ENCODE data around the gene IMPDH2.

IMPDH2 gene

DNA sequence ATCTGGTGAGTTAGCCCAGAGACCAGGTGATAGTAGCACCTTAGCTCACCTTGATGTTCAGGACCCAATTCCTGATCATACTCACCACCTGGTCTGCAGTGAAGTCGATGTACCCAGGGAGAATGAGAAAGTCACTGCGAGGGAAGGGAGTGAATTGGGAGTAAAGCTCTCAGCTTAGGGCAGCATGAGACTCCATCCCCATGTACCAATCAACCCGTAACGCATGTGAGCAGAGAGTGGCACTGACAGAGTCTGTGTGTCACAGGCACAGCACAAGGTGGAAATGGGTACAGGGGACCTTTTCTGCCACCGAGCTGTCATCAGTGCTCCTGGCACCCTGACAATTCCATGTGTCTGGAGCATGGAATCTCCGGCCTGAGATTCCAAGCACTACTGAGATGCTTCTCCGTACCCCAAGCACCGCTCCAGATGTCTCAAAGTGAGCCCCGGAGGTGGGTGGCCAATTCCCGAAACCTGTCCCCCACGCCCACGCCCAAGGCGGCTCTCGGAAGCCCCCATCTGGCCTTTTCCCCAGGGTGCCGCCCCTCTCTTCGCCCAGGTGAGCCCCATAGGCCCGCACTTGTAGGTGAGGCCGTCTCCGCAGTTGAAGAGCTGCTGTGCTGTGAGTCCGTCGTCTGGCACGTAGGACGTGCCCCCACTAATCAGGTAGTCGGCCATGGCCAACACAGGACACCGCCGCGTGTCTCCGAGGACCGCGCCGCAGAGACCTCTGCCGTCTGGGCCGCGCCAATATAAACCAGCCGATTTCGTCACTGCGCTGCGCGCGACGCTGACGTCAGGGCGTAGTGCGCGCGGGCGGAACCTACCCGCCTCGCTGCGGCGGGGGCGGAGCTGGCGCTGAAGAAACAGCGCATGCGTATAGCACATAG is at the start of gene IMPDH2:
Gene IMPDH2 (minus strand): TSS at position 726 of the 890 bp plus-strand sequence. CDS start 48 bp downstream, at position 678.
- TF ChIP-seq ZFP30 (CRISPR knock-in tag; IDR thresholded peaks at IDR 0.05), result no peak
- TF ChIP-seq, protein P1, sequence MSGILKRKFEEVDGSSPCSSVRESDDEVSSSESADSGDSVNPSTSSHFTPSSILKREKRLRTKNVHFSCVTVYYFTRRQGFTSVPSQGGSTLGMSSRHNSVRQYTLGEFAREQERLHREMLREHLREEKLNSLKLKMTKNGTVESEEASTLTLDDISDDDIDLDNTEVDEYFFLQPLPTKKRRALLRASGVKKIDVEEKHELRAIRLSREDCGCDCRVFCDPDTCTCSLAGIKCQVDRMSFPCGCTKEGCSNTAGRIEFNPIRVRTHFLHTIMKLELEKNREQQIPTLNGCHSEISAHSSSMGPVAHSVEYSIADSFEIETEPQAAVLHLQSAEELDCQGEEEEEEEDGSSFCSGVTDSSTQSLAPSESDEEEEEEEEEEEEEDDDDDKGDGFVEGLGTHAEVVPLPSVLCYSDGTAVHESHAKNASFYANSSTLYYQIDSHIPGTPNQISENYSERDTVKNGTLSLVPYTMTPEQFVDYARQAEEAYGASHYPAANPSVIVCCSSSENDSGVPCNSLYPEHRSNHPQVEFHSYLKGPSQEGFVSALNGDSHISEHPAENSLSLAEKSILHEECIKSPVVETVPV (CRISPR knock-in tag; IDR thresholded peaks at IDR 0.05), result peak; percentile 23; the same call in 1 of the 2 replicates
- 0 out of 2 replicates have a peak, but pooled peaks have one; percentile 29 for TF ChIP-seq ZNF70 (CRISPR knock-in tag; IDR thresholded peaks at IDR 0.05)
- 0 out of 2 replicates have a peak, but pooled peaks have one; percentile 11 for TF ChIP-seq CSDC2 (CRISPR knock-in tag; IDR thresholded peaks at IDR 0.05)
- peak; percentile 72; the same call in 1 of the 2 replicates for TF ChIP-seq ZC3H10 (CRISPR knock-in tag; IDR thresholded peaks at IDR 0.05)
- TF ChIP-seq, protein P2, sequence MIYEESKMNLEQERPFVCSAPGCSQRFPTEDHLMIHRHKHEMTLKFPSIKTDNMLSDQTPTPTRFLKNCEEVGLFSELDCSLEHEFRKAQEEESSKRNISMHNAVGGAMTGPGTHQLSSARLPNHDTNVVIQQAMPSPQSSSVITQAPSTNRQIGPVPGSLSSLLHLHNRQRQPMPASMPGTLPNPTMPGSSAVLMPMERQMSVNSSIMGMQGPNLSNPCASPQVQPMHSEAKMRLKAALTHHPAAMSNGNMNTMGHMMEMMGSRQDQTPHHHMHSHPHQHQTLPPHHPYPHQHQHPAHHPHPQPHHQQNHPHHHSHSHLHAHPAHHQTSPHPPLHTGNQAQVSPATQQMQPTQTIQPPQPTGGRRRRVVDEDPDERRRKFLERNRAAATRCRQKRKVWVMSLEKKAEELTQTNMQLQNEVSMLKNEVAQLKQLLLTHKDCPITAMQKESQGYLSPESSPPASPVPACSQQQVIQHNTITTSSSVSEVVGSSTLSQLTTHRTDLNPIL (CRISPR knock-in tag; IDR thresholded peaks at IDR 0.05; ENCODE audit: low read depth), result no peak
- no peak for TF ChIP-seq ZNF565 (CRISPR knock-in tag; conservative IDR thresholded peaks at IDR 0.05; ENCODE audit: low read depth)
- TF ChIP-seq GLIS3 (CRISPR knock-in tag; IDR thresholded peaks at IDR 0.05), result peak; percentile 69; the same call in 1 of the 2 replicates
- TF ChIP-seq ISL1 (CRISPR knock-in tag; IDR thresholded peaks at IDR 0.05), result no peak
- TF ChIP-seq, protein P3, sequence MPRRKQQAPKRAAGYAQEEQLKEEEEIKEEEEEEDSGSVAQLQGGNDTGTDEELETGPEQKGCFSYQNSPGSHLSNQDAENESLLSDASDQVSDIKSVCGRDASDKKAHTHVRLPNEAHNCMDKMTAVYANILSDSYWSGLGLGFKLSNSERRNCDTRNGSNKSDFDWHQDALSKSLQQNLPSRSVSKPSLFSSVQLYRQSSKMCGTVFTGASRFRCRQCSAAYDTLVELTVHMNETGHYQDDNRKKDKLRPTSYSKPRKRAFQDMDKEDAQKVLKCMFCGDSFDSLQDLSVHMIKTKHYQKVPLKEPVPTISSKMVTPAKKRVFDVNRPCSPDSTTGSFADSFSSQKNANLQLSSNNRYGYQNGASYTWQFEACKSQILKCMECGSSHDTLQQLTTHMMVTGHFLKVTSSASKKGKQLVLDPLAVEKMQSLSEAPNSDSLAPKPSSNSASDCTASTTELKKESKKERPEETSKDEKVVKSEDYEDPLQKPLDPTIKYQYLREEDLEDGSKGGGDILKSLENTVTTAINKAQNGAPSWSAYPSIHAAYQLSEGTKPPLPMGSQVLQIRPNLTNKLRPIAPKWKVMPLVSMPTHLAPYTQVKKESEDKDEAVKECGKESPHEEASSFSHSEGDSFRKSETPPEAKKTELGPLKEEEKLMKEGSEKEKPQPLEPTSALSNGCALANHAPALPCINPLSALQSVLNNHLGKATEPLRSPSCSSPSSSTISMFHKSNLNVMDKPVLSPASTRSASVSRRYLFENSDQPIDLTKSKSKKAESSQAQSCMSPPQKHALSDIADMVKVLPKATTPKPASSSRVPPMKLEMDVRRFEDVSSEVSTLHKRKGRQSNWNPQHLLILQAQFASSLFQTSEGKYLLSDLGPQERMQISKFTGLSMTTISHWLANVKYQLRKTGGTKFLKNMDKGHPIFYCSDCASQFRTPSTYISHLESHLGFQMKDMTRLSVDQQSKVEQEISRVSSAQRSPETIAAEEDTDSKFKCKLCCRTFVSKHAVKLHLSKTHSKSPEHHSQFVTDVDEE (CRISPR knock-in tag; IDR thresholded peaks at IDR 0.05), result no peak
- no peak for TF ChIP-seq TCF4 (CRISPR knock-in tag; IDR thresholded peaks at IDR 0.05; ENCODE audit: borderline replicate concordance)
- TF ChIP-seq ZFP3 (CRISPR knock-in tag; IDR thresholded peaks at IDR 0.05), result 0 out of 2 replicates have a peak, but pooled peaks have one; percentile 31
- 0 out of 2 replicates have a peak, but pooled peaks have one; percentile 24 for TF ChIP-seq ESRRG (CRISPR knock-in tag; IDR thresholded peaks at IDR 0.05)
- TF ChIP-seq, protein P4, sequence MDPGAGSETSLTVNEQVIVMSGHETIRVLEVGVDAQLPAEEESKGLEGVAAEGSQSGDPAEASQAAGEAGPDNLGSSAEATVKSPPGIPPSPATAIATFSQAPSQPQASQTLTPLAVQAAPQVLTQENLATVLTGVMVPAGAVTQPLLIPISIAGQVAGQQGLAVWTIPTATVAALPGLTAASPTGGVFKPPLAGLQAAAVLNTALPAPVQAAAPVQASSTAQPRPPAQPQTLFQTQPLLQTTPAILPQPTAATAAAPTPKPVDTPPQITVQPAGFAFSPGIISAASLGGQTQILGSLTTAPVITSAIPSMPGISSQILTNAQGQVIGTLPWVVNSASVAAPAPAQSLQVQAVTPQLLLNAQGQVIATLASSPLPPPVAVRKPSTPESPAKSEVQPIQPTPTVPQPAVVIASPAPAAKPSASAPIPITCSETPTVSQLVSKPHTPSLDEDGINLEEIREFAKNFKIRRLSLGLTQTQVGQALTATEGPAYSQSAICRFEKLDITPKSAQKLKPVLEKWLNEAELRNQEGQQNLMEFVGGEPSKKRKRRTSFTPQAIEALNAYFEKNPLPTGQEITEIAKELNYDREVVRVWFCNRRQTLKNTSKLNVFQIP (CRISPR knock-in tag; IDR thresholded peaks at IDR 0.05; ENCODE audit: borderline replicate concordance, low read depth), result 0 out of 2 replicates have a peak, but pooled peaks have one; percentile 11
- no peak for TF ChIP-seq RARB (CRISPR knock-in tag; IDR thresholded peaks at IDR 0.05)
- TF ChIP-seq BACH2 (CRISPR knock-in tag; IDR thresholded peaks at IDR 0.05; ENCODE audit: borderline replicate concordance), result no peak
- ATAC-seq, result peak; percentile 91

DNA sequence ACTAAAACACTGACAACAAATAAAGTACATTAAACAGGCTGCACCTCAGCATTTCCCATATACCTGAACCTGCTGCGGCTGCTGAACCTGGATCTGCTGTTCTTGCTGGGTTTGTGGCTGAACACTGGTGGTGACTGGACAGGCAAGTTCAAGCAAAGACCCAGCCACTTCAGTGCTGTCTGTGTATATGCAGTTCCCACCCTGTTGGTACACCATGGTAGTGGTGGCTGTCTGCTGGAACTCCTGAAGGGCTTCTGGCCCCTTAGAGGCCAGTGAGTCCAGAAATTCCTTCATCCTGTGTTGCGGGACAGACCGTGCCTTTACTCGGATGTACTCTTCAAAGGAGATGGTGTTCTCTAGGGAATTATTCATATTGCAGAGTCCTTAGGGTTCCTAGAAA is 47.4 kb upstream of the IMPDH2 start:
- no peak for ATAC-seq
- TF ChIP-seq TCF4 (CRISPR knock-in tag; IDR thresholded peaks at IDR 0.05; ENCODE audit: borderline replicate concordance) (no peak), OSR1 (CRISPR knock-in tag; IDR thresholded peaks at IDR 0.05) (no peak), ZFP3 (CRISPR knock-in tag; IDR thresholded peaks at IDR 0.05) (no peak), ZNF8 (CRISPR knock-in tag; IDR thresholded peaks at IDR 0.05) (no peak)
- TF ChIP-seq, protein P2 (CRISPR knock-in tag; IDR thresholded peaks at IDR 0.05; ENCODE audit: low read depth), result no peak

DNA sequence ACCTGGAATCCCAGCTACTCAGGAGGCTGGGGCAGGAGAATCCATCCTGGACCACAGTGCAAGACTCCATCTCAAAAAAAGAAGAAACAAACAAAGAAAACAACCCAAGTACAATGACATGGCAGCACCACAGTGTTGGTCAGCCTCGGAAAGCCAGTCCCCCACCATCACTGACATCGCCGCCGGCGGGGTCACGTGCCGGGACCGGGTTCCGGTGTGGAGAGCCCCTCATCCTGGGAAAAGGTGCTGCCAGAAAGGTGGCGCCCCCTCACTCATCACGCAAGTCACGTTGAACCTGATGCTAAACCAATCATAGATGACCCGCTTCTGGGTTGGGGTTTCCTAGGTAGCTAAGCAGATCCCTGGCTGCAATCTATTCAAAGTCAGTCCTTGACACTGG is 46.9 kb upstream of the IMPDH2 start:
- TF ChIP-seq BACH2 (CRISPR knock-in tag; IDR thresholded peaks at IDR 0.05; ENCODE audit: borderline replicate concordance) (no peak), ZNF70 (CRISPR knock-in tag; IDR thresholded peaks at IDR 0.05) (no peak), ZNF565 (CRISPR knock-in tag; conservative IDR thresholded peaks at IDR 0.05; ENCODE audit: low read depth) (no peak), ARNTL (CRISPR knock-in tag; IDR thresholded peaks at IDR 0.05; ENCODE audit: borderline replicate concordance, low read depth) (no peak), ZC3H10 (CRISPR knock-in tag; IDR thresholded peaks at IDR 0.05) (no peak), ISL1 (CRISPR knock-in tag; IDR thresholded peaks at IDR 0.05) (no peak), RARB (CRISPR knock-in tag; IDR thresholded peaks at IDR 0.05) (no peak)
- TF ChIP-seq, protein P1 (CRISPR knock-in tag; IDR thresholded peaks at IDR 0.05), result no peak
- TF ChIP-seq, protein P2 (CRISPR knock-in tag; IDR thresholded peaks at IDR 0.05; ENCODE audit: low read depth), result no peak
- TF ChIP-seq, protein P4 (CRISPR knock-in tag; IDR thresholded peaks at IDR 0.05; ENCODE audit: borderline replicate concordance, low read depth), result no peak
- ATAC-seq, result no peak
